Thoracic aorta (tissue), 2 donors: ENCODE data around the gene C1D. TPM values are rescaled to one million over a fixed set of nuclear protein-coding genes. Genes with fewer than 3 reads are reported as not detected.
A peak's percentile ranks its signal among the peaks of the same experiment; 100 is the strongest.

Experiments
- ATAC-seq: fragments of 150-250 bp; one replicate; pipeline ENCODE4 v1.8.0; 2017; ENCODE audit warnings: low read depth; ENCODE audit not compliant: insufficient number of reproducible peaks, low FRiP score
- DNase-seq: peaks from one replicate; pipeline ENCODE4 v3.0.0-alpha.2; 2020; ENCODE audit warnings: low spot score
- H3K27ac ChIP-seq, 2 donors: fragments of 200-600 bp; sonication (generic); 1 replicate in 1 of 2; 2 replicates in 1 of 2; pipeline ENCODE4 v1.5.1; 2016; ENCODE audit warnings: mild to moderate bottlenecking in 2 of 2, moderate library complexity in 2 of 2
- H3K27me3 ChIP-seq: fragments of 200-600 bp; sonication (generic); replicated peaks from 2 replicates; pipeline ENCODE4 v1.6.0; 2016; ENCODE audit warnings: mild to moderate bottlenecking; ENCODE audit not compliant: insufficient read depth
- H3K36me3 ChIP-seq: fragments of 200-600 bp; sonication (generic); one replicate; pipeline ENCODE4 v1.5.1; 2016
- H3K4me1 ChIP-seq, 2 donors: fragments of 200-600 bp; sonication (generic); 1 replicate in 1 of 2; 2 replicates in 1 of 2; pipeline versions ENCODE4 v1.5.1 to v1.6.0; 2016; ENCODE audit warnings: low read depth in 2 of 2, mild to moderate bottlenecking in 1 of 2; ENCODE audit not compliant: control insufficient read depth in 1 of 2
- H3K4me3 ChIP-seq: fragments of 200-600 bp; sonication (generic); 2 replicates; pipeline ENCODE4 v1.5.1; 2016; ENCODE audit warnings: mild to moderate bottlenecking
- H3K9me3 ChIP-seq: fragments of 200-600 bp; sonication (generic); 2 replicates; pipeline ENCODE4 v1.5.1; 2016
- total RNA-seq, 2 donors: library from RNA; depleted of rRNA; stranded (reverse); fragments of >200 nt; gene quantifications; one replicate each; pipeline versions ENCODE4 v1.1.0 to v1.2.3, GENCODE V29; 2016
- TF ChIP-seq, protein P1 (sequence below): fragments of 200-600 bp; sonication (generic); IDR thresholded peaks from one replicate; pipeline ENCODE4 v1.5.1; 2019; ENCODE audit warnings: antibody characterized with exemption

C1D gene
- total RNA-seq, 2 donors from 2014 or later: 11.9 to 12.1 TPM

DNA sequence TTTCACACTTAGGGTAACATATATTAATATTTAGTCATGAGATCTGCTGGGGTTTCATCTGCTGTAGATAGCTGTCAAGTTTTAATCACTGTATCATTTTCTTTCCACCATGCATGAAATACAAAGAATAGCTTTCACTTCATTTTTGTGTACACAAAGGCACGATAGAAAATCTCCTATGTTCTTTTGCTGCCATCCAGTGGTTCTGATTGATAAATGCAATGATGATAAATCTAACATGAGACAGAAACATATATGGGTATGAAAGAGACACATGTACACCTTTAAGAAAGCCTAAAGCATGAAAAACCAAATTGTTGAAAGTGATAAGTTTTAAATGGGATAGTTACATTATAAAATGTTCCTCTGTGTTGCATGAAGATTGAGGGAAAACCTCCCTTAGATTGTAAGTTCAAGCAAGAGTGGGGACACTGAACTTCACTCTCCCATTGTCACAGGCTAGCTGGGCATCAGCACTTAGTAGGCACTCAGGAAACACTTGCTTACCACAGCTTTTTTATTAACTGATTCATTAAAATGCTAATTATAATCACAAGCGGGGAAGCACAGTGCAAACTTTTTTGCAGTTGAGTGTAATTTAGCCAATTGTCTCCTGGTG, 31.2 kb downstream of the C1D start:
- TF ChIP-seq, protein P1, sequence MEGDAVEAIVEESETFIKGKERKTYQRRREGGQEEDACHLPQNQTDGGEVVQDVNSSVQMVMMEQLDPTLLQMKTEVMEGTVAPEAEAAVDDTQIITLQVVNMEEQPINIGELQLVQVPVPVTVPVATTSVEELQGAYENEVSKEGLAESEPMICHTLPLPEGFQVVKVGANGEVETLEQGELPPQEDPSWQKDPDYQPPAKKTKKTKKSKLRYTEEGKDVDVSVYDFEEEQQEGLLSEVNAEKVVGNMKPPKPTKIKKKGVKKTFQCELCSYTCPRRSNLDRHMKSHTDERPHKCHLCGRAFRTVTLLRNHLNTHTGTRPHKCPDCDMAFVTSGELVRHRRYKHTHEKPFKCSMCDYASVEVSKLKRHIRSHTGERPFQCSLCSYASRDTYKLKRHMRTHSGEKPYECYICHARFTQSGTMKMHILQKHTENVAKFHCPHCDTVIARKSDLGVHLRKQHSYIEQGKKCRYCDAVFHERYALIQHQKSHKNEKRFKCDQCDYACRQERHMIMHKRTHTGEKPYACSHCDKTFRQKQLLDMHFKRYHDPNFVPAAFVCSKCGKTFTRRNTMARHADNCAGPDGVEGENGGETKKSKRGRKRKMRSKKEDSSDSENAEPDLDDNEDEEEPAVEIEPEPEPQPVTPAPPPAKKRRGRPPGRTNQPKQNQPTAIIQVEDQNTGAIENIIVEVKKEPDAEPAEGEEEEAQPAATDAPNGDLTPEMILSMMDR: peak; percentile 69
- no peaks in the 10 kb centered on the region for H3K36me3 ChIP-seq
- no peak overlapping the region for H3K4me3 ChIP-seq
- ATAC-seq (peak; percentile 89), DNase-seq (no peak)
- no peaks in the 10 kb centered on the region for H3K9me3 ChIP-seq
- no peaks in the 10 kb centered on the region for H3K27me3 ChIP-seq
- no peaks in the 10 kb centered on the region for H3K4me1 ChIP-seq
- H3K27ac ChIP-seq: no peak overlapping the region

DNA sequence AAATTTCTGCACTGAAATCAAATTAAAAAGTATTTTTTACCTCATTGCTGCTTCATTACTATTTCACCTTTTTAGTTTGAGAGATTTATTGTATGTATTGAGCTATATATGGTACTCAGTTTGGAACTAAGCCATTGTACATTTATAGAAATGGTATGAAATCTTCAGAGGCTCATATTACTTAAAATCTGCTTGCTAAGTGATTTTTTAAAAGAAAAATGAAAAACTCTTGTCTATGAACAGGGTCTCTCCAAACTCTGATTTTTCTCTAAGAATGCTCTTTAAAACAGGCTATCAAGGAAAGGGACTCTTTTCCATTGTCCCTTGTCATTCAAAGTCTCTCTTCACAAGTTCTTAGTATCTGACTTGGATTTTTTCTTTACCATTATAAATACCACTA, 31.8 kb downstream of the C1D start:
- ATAC-seq (no peak), DNase-seq (no peak)
- TF ChIP-seq, protein P1: no peak
- H3K4me3 ChIP-seq: no peak overlapping the region
- no peak overlapping the region for H3K27ac ChIP-seq
- H3K9me3 ChIP-seq: no peaks in the 10 kb centered on the region
- no peaks in the 10 kb centered on the region for H3K36me3 ChIP-seq
- no peaks in the 10 kb centered on the region for H3K27me3 ChIP-seq
- no peaks in the 10 kb centered on the region for H3K4me1 ChIP-seq

DNA sequence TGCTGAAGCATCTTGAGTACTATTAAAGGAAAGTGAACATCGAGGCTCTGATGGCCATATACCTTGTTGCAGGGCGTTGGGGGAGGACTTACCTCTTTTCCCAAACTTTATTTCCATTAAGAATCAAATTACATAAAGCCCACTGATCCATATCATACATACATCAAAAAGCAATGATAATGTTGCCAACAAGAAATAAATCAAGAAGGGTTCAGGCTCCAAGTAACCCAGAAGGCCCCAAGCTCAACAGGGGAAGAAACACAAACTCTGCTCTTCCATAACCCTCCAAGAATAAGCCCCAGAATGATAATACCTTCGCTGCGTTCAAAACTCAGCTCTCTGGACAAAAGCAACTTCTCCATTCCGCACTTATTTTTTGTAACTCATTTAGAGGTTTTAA, 32.3 kb downstream of the C1D start:
- ATAC-seq: no peak

DNA sequence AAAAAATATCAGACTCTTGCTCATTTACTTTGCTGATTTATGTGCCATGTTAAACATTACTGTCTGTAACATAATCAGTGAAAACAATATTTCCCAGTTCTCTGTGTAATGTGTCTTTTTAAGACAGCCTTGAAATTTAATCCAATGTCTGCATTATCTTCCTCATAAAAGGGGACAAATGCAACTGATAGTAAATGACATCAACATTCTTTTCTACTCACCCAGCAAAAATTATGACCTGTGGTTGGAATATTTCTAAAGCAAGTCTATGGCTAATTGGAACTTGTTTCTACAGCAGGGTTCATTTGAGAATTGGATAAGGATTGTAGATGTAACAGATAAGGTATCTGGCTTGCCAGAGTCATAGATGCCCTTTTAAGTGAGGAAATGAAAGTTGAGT, 34.8 kb downstream of the C1D start:
- Histone ChIP-seq H3K27me3 (no peaks in the 10 kb centered on the region), H3K4me1 (no peaks in the 10 kb centered on the region), H3K27ac (no peak overlapping the region), H3K4me3 (no peak overlapping the region), H3K36me3 (no peaks in the 10 kb centered on the region), H3K9me3 (no peaks in the 10 kb centered on the region)
- no peak for ATAC-seq
- TF ChIP-seq, protein P1: no peak
- DNase-seq: no peak

More for the DNA sequence above, 32.3 kb downstream of the C1D start:
- no peak for DNase-seq
- TF ChIP-seq, protein P1: no peak
- Histone ChIP-seq H3K27me3 (no peaks in the 10 kb centered on the region), H3K27ac (no peak overlapping the region), H3K36me3 (no peaks in the 10 kb centered on the region), H3K4me3 (no peak overlapping the region), H3K4me1 (no peaks in the 10 kb centered on the region), H3K9me3 (no peaks in the 10 kb centered on the region)

DNA sequence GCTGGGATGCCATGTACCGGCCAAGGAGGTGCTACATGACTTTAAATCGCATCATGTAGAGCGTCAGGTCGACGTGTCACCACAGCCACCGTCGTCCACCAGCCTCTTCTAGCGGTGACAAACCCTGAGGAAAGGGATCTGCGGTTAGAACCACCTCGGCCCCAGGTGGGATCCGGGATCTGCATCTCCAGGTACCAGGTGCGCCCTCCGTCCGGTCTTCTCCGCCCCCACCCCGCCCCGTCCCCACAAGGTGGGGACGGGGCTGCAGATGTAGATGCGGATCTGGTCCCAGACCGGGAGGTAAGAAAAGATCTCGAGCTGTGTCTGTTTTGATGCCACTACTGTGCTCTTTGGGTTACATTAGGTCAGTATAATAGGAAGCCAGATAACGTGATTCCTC, 38.4 kb downstream of the C1D start:
- TF ChIP-seq, protein P1: no peak
- DNase-seq (no peak), ATAC-seq (no peak)
- H3K36me3 ChIP-seq: no peaks in the 10 kb centered on the region
- H3K9me3 ChIP-seq: no peaks in the 10 kb centered on the region
- no peak overlapping the region for H3K27ac ChIP-seq
- H3K27me3 ChIP-seq: no peaks in the 10 kb centered on the region
- H3K4me1 ChIP-seq: no peaks in the 10 kb centered on the region
- no peak overlapping the region for H3K4me3 ChIP-seq
